HG02571 (cell line): ENCODE results near the gene TCEAL1.
"Not testable (repeated sequence)": the region's sequence is repeated elsewhere in the genome, so short reads cannot be mapped to it uniquely, and the experiment has no call there.

Experiments used
- ATAC-seq: cut with Tn5 transposase; IDR thresholded peaks from one replicate; pipeline ENCODE4 v1.9.1; 2021; ENCODE audit warnings: mild to moderate bottlenecking, moderate library complexity; ENCODE audit not compliant: unreplicated experiment

TCEAL1 gene

DNA sequence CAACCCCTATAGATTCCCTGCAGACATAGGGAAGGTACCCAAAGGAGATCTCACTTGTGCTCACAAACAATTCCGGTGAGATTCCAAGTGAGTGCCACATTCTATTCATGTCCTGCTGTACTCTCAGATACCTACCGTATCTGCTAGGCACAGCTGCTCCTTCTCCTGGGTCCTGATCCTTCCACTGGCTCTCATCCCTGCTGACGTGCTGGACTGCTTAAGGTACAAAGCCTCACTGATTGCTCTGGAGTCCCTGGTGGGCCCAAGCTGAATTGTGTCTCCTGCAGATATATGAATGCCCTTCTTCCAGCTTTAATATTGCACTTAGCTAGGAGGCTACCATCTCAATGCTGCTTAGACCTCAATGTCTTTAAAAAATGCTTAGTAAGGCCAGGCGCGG, 2.4 kb downstream of the TCEAL1 start:
- no peak for ATAC-seq

- no peak for ATAC-seq
These were observed 6.7 kb downstream of the TCEAL1 start for GRCh38 chrX:103635436-103635835.

DNA sequence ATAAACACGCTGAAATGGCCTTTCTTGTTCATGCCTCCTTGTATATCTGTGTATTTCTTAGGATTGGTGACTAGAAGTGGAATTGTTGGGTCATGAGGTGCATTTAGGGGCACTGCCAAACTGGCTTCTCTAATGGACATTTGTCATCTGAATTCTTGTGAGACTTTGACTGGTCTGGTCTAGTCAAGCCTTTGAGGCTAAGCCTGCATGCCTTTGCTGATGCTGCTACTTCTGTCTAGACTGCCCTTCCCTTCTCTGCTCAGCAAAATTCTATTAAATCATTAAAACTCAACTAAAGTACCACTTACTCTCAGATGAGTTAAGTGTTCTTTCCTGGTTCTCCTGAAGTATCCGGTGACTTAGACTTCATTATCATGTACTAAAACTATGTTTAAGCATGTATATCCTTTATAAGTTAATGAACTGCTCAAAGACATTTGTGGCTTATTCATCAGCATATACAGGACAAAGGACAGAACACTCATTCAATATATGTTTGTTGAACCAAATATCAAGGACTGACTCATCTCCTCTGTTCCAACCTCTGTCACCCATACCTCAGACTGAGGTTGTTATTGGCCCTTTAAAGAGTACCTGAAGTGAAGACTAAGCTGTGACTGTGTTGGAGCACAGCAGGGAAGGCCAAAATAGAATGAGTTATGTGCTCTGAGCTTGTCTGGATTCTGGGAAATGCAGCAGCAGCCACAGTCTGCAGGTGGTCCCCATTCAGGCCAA, 9.0 kb downstream of the TCEAL1 start:
- ATAC-seq: no peak

DNA sequence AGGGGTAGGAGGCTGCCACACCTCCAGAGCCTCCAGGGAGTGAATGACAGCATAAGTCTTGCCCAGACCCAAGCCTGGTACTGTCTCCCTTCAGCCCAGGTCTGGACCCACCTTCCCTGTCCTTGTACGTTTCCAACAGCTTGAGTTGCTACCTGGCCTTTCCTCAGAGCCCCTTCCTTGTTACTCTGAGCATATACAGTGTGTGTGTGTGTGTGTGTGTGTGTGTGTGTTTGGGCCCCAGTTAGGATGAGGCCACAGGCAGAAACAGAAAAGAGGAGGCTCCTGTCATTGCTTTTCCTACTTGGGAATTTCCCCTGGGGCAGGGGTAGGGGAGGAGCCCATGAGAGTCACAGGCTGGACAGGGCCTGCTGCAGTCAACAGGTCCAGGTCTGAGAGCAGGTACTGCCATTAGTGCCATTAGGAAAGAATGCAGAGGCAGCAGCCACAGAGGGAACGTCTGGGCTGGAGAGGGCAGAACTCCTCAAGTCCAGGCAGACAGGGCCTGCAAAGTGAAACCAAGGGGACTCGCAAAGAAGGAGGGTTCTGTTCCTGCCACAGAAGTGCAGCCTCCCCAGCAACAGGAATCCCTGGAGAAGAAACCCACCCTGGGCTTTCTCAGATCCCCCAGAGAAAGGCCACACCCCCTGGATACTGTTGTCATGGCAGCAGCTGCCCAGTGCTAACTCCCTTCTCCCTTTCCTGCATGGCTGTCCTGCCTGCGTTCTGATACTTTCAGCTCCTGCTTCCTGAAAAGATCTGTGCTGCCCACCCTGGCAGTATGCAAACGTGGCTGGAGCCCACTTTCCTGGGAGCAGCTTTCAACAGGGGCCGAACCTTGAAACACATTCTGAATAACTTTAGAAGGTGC, 9.9 kb downstream of the TCEAL1 start:
- not testable (repeated sequence) for ATAC-seq

- no peak for ATAC-seq
These were observed 11.8 kb downstream of the TCEAL1 start for GRCh38 chrX:103640401-103641155.

DNA sequence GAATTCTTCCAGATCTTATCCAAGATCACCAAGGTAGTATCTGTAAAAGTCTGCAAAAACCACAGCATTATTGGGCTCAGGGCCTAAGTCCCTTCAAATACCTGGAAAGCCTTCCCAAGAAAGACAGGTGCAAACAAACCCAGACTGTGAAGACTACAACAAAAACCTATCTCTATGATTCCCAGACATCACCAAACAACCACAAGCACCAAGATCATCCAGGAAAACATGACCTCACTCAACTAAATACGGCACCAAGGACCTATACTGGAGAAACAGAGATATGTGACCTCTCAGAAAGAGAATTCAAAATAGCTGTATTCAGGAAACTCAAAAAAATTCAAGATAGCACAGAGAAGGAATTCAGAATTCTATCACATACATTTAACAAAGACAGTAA, 15.3 kb downstream of the TCEAL1 start:
- ATAC-seq: no peak

DNA sequence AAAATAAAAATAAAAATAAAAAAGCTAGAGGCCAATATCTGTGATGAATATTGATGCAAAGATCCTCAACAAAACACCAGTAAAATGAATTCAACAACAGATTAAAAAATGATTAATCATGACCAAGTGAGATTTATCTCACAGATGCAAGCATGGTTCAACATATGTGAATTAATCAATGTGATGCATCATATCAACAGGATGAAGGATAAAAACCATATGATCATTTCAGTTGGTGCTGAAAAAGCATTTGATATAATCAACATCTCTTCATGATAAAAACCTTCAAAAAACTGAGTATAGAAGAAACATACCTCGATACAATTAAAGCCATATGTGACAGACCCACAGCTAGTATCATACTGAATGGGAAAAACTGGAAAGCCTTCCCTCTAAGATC, 18.9 kb downstream of the TCEAL1 start:
- ATAC-seq: no peak

DNA sequence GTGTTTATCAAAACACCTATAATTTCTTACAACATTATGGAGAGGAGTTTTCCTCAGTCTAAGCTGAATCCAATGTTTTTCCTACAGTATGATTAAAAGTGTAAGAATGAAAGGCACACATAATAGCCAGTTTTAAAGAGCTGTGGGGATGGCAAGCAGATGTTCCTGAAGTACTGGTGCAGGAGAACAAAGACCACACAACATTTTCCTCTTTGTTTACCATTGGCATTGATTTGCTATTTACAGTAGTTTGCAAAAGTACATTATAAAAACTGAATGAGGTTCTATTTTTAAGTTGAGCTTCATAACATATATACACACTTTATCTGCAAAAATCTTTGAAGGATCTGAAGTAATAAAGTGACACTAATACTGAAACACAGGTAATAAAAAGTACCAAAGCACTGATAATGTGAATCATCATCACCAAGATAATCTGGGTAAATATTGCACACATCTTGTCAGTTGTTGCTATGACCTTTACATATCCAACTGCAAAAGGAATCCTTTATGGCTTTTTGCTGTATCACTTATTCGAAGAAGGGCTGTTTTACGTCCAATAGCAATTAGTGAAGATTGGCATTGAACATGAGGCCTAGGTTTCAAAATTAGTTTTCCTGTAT, 22.5 kb downstream of the TCEAL1 start:
- no peak for ATAC-seq

GRCh38 chrX:103655230-103656000, 26.6 kb downstream of the TCEAL1 start:
- ATAC-seq: not testable (repeated sequence)

GRCh38 chrX:103656617-103657016, 27.8 kb downstream of the TCEAL1 start:
- no peak for ATAC-seq

GRCh38 chrX:103657066-103657465, 28.3 kb downstream of the TCEAL1 start:
- ATAC-seq: not testable (repeated sequence)

GRCh38 chrX:103658681-103659433, 30.1 kb downstream of the TCEAL1 start:
- ATAC-seq: no peak

DNA sequence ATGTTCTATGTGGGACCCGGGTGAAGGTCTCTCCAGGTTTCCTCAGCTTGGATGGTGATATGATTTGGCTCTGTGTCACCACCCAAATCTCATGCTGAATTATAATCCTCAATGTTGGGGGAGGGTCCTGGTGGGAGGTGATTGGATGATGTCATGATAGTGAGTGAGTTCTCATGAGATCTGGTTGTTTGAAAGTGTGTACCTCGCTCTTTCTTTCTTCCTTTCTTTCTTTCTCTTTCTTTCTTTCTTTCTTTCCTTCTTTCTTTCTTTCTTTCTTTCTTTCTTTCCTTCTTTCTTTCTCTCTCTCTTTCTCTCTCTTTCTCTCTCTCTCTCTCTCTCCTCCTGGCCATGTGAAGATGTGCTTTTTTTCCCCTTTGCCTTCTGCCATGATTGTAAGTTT, 30.7 kb downstream of the TCEAL1 start:
- not testable (repeated sequence) for ATAC-seq

GRCh38 chrX:103663981-103664762, 35.4 kb downstream of the TCEAL1 start:
- ATAC-seq: no peak

DNA sequence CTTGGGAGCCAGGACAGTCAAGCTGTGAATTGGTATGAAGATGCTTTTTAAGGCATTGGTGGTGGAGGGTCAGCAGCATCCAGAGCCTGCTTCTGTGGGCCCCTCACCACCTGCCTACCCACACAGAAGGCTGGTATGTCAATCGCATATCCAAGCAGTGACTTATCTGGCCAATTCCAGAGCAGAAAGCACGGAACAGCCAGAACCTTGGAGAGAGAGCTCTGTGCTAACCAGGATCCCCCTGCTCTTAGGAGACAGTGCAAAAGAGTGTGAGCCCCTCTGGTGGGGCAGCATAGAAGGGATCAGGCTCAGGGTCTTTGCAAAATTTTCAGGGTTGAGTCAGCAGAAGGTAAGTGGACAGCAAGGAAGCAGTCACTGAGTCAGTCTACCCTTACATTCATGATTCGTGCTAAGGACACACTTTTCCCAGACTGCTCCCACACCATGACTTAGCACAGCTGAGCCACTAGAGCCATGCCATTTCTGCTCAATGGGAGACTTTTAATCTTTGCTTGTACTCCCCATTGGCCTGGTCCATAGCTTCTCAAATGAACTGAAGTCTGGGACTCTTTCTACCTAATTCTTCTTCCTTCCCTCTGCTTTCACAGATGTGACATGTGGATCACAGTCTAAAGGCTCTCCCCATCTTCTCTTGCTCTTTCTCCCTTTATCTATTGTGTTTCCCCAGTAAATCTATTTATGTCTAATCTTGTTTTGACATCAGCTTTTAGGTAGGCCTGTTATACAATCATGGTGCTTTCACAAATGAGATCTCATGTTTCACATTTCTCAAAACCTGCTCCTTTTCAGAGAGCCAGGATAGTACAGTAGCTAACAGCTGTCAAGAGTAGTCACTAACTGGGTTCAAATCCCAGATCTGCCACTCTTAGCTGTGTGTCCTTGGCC, 37.7 kb downstream of the TCEAL1 start:
- no peak for ATAC-seq

GRCh38 chrX:103669745-103670144, 41.0 kb downstream of the TCEAL1 start:
- no peak for ATAC-seq

- no peak for ATAC-seq
These were observed 46.0 kb downstream of the TCEAL1 start for GRCh38 chrX:103674531-103675454.
